ENCODE data around the gene GAS7.

The GAS7 gene

DNA sequence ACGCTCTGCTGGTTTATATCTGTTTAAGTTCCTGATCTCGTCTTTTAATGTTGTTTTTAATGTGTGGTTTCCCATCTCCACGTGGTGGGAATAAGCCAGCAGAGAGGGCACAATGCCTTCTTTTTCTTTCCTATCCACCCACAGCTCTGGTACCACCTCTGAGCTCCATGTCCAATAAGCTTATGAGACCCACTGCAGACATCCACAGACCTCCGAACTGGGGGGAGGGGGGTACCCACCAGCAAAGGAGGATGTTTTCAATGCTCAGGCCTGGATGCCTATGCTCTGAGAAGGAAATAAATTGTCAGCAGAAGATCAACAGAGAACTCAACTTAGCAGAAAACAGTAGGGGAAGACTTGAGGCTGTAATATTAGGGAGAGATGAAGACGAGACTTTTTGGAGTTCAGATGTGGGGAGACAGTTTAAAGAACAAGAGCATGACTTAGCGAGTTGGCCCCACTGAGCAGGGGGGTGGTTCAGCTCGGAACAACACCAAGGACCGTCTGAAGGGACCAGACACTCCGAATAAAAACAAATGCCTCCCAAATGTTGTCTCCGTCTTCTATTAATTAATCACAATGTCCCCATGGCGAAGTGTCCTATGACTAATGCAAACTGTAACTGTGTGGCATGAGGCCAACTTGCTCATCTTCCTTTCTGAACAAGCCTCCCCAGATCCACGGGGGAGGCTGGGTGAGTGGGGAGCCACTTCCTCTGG, 62.7 kb downstream of the GAS7 start:
- DNase-seq (ENCODE audit: low spot score): no peak

- DNase-seq (ENCODE audit: low spot score): no peak
These were observed 67.7 kb downstream of the GAS7 start for GRCh38 chr17:10130677-10131076.

GRCh38 chr17:10130263-10130662, 68.1 kb downstream of the GAS7 start:
- DNase-seq (ENCODE audit: low spot score): no peak

DNA sequence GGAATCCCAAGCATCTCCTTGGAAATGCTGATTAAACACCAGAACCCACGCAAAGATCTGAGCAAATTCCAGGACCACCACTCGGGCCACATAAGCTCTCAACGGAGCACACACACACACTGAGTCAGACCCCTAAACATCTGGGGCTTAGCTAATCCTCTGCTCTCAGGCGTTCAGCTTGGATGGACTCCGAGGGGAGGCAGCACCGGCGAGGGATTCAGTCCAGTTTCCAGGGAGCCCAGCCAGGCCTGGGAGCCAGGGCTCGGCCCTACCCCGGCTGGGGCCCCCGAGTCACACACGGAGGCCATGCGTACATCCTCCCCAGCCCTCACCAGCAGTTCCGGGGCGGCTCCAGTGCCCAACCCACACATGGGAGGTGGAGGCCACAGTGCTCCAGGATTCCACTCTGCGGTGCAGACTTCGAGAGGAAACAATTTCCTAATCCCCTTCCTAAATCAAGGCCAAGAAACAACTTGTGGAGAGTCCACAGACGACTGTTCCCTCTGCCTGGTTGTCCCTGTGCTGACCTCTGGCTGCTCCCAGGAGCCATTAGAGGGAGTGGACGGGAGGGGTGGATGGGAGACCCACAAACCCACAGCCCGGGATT, 70.5 kb downstream of the GAS7 start:
- no peak for DNase-seq (ENCODE audit: low spot score)

GRCh38 chr17:10126616-10127501, 71.5 kb downstream of the GAS7 start:
- no peak for DNase-seq (ENCODE audit: low spot score)

GRCh38 chr17:10126276-10126615, 72.2 kb downstream of the GAS7 start:
- DNase-seq (ENCODE audit: low spot score): no peak

- no peak for DNase-seq (ENCODE audit: low spot score)
These were observed 72.7 kb downstream of the GAS7 start for GRCh38 chr17:10125531-10126275.

DNA sequence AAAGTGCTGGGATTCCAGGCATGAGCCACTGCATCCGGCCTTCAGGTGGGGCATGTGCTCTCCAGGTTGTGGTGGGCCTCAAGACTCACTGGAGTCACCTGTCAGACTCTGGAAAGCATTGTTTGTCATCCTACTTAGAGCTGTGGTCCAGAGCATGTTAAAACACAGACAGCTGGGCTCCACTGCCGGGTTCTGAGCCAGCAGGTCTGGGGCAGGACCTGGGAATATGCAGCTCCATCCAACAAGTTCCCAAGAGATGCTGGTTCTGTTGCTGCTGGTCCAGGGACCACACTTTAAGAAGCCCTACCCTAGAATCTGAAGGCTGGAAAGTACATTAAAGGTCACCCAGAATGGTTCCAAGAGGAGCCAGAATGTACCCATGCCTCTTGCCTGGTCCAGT, 75.3 kb downstream of the GAS7 start:
- no peak for DNase-seq (ENCODE audit: low spot score)

DNA sequence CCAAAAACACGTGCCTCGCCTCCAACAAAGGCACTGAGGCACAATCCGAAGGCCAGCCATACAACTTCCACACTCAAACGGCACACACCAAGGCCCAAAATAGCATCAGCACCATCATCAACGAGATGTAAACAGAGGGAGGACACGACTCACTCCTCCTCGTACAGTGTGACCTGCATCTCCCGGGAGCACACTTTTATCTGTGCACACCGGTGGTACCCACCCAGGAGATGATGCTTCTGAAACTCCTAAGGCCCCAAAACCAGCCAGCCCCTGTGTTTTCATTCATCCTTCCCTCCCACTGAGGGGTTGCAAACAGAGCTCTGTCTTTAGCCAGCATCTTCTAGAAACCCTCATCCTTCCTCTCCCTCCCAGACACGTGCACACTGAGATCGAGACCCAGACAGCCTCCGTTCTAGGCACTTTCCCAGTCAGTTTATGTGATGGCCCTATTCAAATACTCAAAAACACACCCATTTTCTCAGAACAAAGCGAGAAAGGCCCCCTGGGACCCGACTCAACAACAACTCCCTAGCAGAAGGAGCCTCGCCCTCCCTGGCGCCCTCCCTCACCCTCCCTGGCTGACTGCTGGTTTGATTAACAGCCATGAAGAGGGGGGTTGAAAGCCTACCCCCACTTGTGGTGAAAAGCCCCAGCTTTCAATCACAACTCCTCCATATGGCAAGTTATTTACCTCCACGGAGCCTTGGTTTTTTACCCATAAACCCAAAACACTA, 76.3 kb downstream of the GAS7 start:
- DNase-seq (ENCODE audit: low spot score): no peak

GRCh38 chr17:10120749-10121148, 77.7 kb downstream of the GAS7 start:
- no peak for DNase-seq (ENCODE audit: low spot score)

DNA sequence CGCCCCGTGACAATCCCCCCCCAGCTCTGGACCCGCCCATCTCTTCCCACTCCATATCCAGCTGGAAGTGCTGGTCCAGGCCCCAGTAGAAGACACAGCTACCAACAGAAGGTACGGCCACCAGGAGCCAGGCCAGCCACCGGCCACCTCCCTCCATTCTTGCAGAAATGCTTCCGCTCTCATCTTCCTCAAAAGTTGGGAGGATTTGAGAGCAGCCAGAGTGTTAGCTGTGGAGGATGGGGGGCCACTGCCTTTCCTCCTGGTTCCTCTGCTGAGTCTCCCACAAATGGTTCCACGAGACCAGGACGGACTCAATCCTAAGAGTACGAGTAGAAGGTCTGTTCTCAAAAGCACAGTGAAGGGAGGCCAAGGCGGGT, 78.3 kb downstream of the GAS7 start:
- no peak for DNase-seq (ENCODE audit: low spot score)

GRCh38 chr17:10119203-10120108, 79.0 kb downstream of the GAS7 start:
- peak; percentile 16 for DNase-seq (ENCODE audit: low spot score)

DNA sequence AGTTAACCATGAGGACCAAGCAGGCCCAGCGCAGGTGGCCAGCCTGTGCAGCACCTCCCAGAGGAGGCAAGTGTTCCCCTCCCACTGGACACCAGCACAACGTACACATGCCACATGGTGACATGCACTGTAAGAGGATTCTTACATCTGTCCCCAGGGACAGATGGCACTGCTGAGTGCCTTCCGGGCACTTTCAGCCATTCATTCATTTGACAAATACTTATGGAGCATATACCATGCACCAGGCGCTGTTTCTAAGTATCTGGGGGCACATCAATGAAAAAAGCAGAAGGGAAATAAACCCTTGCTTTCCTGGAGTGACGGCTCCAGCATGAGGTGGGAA, 79.6 kb downstream of the GAS7 start:
- no peak for DNase-seq (ENCODE audit: low spot score)

DNA sequence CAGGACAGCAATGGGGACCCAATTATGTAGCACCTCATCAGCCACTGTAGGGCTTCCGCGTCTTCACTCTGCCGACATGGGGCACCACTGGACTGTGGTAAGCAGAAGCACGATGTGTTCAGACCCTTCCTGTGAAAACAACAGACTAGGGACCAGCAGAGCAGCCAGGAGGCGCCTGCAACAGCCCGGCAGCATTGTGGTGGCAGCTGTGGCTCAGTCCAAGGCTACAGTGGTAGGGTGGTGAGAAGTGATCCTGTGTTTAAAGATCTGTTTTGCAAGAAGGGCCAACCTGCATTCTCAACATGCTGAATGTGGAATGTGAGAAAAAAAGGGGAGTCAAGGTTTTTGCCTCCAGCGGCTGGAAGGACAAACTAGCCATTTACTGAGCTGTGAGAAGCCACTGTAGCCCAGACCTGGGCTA, 80.8 kb downstream of the GAS7 start:
- DNase-seq (ENCODE audit: low spot score): no peak

- DNase-seq (ENCODE audit: low spot score): no peak
These were observed 81.5 kb downstream of the GAS7 start for GRCh38 chr17:10116753-10117420.

DNA sequence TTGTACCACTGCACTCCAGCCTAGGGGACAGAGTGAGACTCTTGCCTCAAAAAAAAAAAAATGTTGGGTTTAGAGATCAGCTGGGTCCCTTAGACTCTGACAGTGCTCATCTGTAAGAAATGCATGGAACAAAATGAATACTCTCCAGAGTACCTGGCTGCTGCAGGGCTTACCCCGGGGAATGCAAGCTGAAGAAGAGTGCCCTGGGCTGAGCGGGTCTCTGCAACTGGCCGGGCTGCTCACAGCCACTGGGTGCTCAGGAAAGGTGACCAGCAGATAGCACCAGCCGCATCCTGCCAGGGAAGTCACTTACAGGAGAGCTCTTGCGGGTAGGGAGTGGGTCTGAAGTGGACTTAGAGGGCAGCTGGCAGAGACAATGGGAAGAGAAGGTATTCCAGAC, 82.1 kb downstream of the GAS7 start:
- DNase-seq (ENCODE audit: low spot score): no peak

DNA sequence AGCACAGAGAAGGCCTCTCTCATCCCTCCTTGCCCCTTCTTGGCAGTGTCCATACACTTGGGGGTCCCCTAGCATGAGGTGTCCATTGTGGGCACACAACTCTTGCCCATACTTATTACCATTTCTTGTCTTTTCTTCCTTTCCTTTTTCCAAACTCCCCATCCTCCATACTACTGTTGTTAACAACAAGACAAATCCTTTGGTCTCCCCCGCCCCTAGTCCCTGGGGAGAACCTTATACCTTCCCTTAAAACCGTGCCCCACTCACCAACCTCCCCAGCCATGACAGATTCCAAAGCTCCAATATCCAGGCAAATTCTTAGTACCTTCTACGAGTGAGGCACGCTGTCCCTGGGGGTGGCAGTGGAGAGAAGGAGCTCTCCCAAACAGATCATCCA, 82.9 kb downstream of the GAS7 start:
- no peak for DNase-seq (ENCODE audit: low spot score)

DNA sequence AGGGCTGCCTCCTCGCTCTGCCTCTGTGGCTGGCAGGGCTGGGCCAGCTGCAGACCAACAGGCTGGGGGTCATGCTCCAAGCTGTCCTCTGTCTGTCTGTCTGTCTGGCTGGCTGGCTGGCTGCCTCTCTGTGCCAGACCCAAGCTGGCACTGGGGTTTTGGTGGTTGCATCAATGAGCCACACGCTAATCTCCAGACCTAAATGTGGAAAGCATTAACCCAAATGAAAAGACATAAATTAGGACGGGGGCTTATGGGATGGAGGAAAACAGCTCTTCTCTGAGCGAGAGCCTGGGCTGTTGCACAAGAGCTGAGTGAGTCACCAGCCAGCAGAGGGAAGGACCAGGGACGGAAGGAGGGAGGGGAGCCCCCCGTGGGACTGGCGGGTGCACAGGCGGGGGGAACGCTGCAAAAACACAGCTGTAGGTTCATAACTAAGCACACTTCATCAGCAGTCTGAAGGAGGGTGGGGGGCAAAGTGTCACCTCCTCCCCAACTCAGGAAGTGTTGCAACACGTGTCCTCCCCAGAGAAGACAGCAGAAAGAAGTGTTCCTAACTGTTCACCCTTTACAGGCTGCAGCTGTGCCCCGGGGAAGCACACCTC, 83.4 kb downstream of the GAS7 start:
- DNase-seq (ENCODE audit: low spot score): peak; percentile 38

DNA sequence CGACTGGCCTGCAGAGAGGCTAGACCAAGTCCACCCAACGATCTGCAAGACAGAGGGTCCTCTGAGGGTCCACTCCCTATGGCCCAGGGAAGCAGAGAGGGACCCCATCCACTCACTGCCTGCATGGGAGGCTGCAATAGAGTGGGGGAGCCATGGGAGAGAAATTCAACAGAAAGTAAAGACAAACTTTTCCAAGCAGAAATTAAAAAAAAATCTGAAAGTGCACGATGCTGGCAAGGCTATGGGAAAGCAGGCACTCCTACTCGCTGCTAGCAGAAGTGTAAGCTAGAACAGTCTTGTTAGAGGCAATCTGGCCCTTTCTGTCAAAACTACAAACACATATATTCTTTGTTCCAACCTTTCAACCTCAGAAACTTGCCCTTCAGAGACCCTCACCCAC, 85.4 kb downstream of the GAS7 start:
- no peak for DNase-seq (ENCODE audit: low spot score)

GRCh38 chr17:10111907-10112452, 86.4 kb downstream of the GAS7 start:
- DNase-seq (ENCODE audit: low spot score): no peak

Measured in activated CD4-positive, alpha-beta T cell treated with anti-CD3 and anti-CD28 coated beads, Interleukin-2, Interleukin-4, amounts not matched to agents 100 ng/mL and 50 ng/mL, durations not matched to agents 16 hours and 8 hours (primary cell).